WERI-Rb-1 (cell line): ENCODE data around the gene WFS1.
A peak's percentile ranks its signal among the peaks of the same experiment; 100 is the strongest.

ENCODE experiments used
- DNase-seq: peaks from one replicate; pipeline ENCODE4 v3.0.0-alpha.2; 2020
- H3K27ac ChIP-seq: fragments of 250-450 bp; sonication (Bioruptor Pico); 2 replicates; pipeline ENCODE4 v1.5.1; 2020; ENCODE audit warnings: mild to moderate bottlenecking, moderate library complexity
- H3K27me3 ChIP-seq: fragments of 250-450 bp; sonication (Bioruptor Pico); 2 replicates; pipeline ENCODE4 v1.5.1; 2021; ENCODE audit warnings: mild to moderate bottlenecking, low read depth, moderate library complexity; ENCODE audit not compliant: insufficient read depth, severe bottlenecking
- H3K36me3 ChIP-seq: fragments of 250-450 bp; sonication (Bioruptor Pico); 2 replicates; pipeline ENCODE4 v1.5.1; 2020; ENCODE audit warnings: mild to moderate bottlenecking, moderate library complexity
- H3K4me3 ChIP-seq: 2 replicates; pipeline ENCODE4 v1.5.1; 2011; ENCODE audit warnings: low read depth, mild to moderate bottlenecking, control low read depth, low read length
- H3K9me3 ChIP-seq: fragments of 250-450 bp; sonication (Bioruptor Pico); 2 replicates; pipeline ENCODE4 v1.5.1; 2021; ENCODE audit warnings: mild to moderate bottlenecking, moderate library complexity; ENCODE audit not compliant: severe bottlenecking
- TF ChIP-seq, protein P1 (sequence below): IDR thresholded peaks from 2 replicates; pipeline ENCODE4 v1.5.1; 2011; ENCODE audit warnings: low read depth, mild to moderate bottlenecking, control low read depth, inconsistent platforms, low read length

WFS1 gene

DNA sequence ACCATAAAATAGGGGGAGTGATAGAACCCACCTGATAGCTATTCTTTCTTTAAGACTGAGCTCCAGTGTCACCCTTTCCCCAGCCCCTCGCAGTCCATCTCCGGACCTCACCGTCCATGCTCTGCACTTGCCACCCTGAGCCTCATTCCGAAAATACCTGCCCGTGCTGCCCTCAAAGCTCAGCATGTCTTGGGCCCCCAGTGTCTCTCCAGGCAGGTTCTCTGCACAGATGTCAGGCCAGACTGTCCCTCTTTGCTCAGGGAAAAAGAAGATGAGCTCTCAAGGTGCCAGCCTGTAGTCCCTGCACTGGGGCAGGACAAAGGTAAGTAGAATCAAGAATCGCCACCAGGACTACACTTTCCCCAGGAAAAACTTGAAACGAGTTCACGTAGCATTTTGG is 9.8 kb upstream of the WFS1 start:
- H3K9me3 ChIP-seq: no peaks in the 10 kb centered on the region
- H3K27ac ChIP-seq: no peak overlapping the region
- H3K4me3 ChIP-seq: no peak overlapping the region
- no peaks in the 10 kb centered on the region for H3K36me3 ChIP-seq
- no peaks in the 10 kb centered on the region for H3K27me3 ChIP-seq
- TF ChIP-seq, protein P1, sequence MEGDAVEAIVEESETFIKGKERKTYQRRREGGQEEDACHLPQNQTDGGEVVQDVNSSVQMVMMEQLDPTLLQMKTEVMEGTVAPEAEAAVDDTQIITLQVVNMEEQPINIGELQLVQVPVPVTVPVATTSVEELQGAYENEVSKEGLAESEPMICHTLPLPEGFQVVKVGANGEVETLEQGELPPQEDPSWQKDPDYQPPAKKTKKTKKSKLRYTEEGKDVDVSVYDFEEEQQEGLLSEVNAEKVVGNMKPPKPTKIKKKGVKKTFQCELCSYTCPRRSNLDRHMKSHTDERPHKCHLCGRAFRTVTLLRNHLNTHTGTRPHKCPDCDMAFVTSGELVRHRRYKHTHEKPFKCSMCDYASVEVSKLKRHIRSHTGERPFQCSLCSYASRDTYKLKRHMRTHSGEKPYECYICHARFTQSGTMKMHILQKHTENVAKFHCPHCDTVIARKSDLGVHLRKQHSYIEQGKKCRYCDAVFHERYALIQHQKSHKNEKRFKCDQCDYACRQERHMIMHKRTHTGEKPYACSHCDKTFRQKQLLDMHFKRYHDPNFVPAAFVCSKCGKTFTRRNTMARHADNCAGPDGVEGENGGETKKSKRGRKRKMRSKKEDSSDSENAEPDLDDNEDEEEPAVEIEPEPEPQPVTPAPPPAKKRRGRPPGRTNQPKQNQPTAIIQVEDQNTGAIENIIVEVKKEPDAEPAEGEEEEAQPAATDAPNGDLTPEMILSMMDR: no peak
- DNase-seq: no peak

DNA sequence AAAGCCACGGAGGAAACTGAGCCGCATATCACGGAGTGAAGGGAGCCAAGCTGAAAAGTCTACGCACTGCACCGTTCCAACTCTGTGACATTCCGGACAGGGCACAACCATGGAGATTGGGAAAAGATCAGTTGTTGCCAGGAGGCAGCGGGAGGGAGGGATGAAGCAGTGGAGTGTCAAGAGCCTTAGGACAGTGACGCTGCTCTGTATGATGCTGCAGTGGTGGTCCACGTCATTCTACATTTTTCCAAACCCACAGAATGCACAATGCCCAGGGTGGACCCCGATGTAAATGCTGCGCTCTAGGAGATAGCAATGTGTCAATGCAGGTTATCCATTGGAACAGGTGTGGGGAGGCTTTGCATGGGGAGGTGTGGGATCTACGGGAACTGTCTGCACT is 7.5 kb upstream of the WFS1 start:
- Histone ChIP-seq H3K36me3 (no peaks in the 10 kb centered on the region), H3K27me3 (no peaks in the 10 kb centered on the region)
- TF ChIP-seq, protein P1: no peak

DNA sequence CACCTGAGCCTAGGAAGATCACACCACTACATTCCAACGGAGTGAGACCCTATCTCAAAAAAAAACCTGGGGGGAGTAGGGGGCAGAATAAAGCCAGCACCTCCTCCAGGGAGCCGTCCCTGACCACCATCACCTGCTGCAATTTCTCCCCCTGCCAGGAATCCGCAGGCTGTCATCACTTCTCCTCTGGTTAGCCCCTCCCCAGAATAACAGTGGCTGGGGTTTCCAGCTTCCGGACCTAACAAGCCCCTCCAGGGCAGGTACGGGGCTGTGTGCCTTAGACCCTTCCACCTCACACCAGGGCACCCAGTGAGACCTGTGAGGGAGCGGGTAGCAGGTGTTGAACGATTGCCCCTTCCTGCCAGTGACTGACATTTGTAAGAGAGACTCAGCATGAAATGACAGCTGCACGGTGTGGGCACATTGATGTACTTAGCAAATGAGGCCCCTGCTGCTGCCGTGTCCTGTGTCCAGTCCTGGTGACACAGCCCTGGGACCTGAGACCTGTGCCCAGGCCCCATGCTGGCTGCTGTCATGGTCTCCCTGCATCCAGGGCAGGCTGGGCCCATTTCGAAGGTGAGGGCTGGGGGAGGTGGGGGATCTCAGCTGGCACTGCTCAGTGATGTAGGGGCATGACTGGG is 6.7 kb upstream of the WFS1 start:
- H3K36me3 ChIP-seq: no peaks in the 10 kb centered on the region
- H3K4me3 ChIP-seq: no peak overlapping the region
- no peak overlapping the region for H3K27ac ChIP-seq
- H3K9me3 ChIP-seq: no peaks in the 10 kb centered on the region
- DNase-seq: no peak
- TF ChIP-seq, protein P1: no peak
- no peaks in the 10 kb centered on the region for H3K27me3 ChIP-seq

More for the DNA sequence above, 7.5 kb upstream of the WFS1 start:
- H3K27ac ChIP-seq: no peak overlapping the region
- H3K9me3 ChIP-seq: no peaks in the 10 kb centered on the region
- DNase-seq: no peak
- H3K4me3 ChIP-seq: no peak overlapping the region

DNA sequence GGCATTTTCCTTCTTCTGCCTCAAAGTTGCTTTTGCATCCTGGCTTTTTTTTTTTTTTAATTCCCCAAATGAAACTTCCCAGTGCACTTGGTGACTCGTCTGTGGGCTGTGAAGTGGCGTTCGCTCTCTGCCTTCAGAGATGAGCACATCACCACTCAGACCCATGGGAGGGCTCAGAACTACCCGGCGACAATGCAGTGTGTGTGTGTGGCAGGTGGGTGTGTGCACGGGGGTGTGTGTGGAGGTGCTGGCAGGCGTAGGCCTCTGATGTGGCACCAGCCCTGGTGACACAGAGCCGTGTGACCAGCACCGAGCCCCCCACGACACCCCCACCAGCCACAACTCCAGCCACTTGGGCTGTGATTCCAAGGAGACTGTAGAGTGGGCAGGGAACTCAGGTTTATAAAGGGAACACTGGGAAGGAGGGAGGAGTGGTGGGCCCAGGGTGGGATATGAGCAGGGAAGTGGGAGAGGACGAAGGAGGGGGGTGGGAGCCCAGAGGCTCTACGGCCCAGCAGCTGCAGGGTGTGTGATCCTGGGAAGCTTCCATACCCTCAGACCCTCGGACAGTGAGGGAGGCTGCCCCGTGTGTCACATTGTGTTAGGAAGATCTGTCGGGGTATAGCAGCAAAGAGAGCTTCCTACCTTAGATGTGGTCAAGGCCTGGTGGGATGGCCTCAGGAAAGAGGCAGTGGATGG is 6.0 kb upstream of the WFS1 start:
- no peak for DNase-seq
- TF ChIP-seq, protein P1: no peak
- no peaks in the 10 kb centered on the region for H3K9me3 ChIP-seq

DNA sequence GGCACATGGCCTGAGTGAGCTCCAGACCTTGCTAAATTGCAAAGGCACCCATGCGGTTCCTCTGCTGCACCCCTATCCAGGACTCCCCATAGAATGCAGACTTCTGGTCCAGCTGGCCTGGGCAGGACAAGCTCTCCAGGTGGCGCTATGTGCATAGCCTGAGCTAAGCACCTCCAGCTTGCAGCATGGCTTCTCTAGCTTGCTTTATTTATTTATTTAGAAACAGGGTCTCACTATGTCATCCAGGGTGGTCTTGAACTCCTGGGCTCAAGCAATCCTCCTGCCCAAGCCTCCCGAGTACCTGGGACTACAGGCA is 5.5 kb upstream of the WFS1 start:
- no peak overlapping the region for H3K4me3 ChIP-seq
- H3K27ac ChIP-seq: no peak overlapping the region
- no peaks in the 10 kb centered on the region for H3K9me3 ChIP-seq
- H3K36me3 ChIP-seq: no peaks in the 10 kb centered on the region
- no peaks in the 10 kb centered on the region for H3K27me3 ChIP-seq
- DNase-seq: peak; percentile 80
- TF ChIP-seq, protein P1: peak; percentile 95

More for the DNA sequence above, 6.0 kb upstream of the WFS1 start:
- Histone ChIP-seq H3K36me3 (no peaks in the 10 kb centered on the region), H3K27ac (no peak overlapping the region), H3K27me3 (no peaks in the 10 kb centered on the region), H3K4me3 (no peak overlapping the region)
